Activated CD4-positive, CD25-positive, alpha-beta regulatory T cell treated with anti-CD3 and anti-CD28 coated beads, Interleukin-2, amount 50 U/mL, for 72 hours (primary cell): ENCODE results near the gene PALM3.

Experiments used
- DNase-seq: peaks from one replicate; pipeline ENCODE4 v3.0.0; 2021

PALM3 gene

GRCh38 chr19:14061751-14062557 is at the start of gene PALM3:
PALM3 (minus strand) TSS chr19:14062076; CDS start chr19:14061980, 96 bp downstream.
- DNase-seq = no peak

- no peak for DNase-seq
Observed at GRCh38 chr19:14111486-14111885, 49.6 kb upstream of the PALM3 start.

- no peak for DNase-seq
Observed at GRCh38 chr19:14110650-14111049, 48.8 kb upstream of the PALM3 start.

- DNase-seq = no peak
Observed at GRCh38 chr19:14107581-14108461, 45.9 kb upstream of the PALM3 start.

- no peak for DNase-seq
Observed at GRCh38 chr19:14106840-14107239, 45.0 kb upstream of the PALM3 start.

GRCh38 chr19:14105680-14106079 is 43.8 kb upstream of the PALM3 start:
- DNase-seq = no peak

- DNase-seq = no peak
Observed at GRCh38 chr19:14103310-14103709, 41.4 kb upstream of the PALM3 start.

- no peak for DNase-seq
Observed at GRCh38 chr19:14102756-14103155, 40.9 kb upstream of the PALM3 start.

- no peak for DNase-seq
Observed at GRCh38 chr19:14102102-14102696, 40.3 kb upstream of the PALM3 start.

GRCh38 chr19:14101003-14101545 is 39.2 kb upstream of the PALM3 start:
- no peak for DNase-seq

GRCh38 chr19:14097532-14098151 is 35.8 kb upstream of the PALM3 start:
- no peak for DNase-seq

- DNase-seq = no peak
Observed at GRCh38 chr19:14096272-14096992, 34.6 kb upstream of the PALM3 start.

- DNase-seq = no peak
Observed at GRCh38 chr19:14094854-14095253, 33.0 kb upstream of the PALM3 start.

- no peak for DNase-seq
Observed at GRCh38 chr19:14093117-14093823, 31.4 kb upstream of the PALM3 start.

- peak; percentile 45 for DNase-seq
Observed at GRCh38 chr19:14091813-14092462, 30.1 kb upstream of the PALM3 start.

- DNase-seq = peak; percentile 67
Observed at GRCh38 chr19:14091081-14091812, 29.4 kb upstream of the PALM3 start.

- DNase-seq = peak; percentile 64
Observed at GRCh38 chr19:14090509-14091080, 28.7 kb upstream of the PALM3 start, which contains the start of gene SAMD1. SAMD1 (minus strand) TSS chr19:14090751.

- DNase-seq = peak; percentile 59
Observed at GRCh38 chr19:14089662-14090508, 28.0 kb upstream of the PALM3 start.

GRCh38 chr19:14089412-14089661 is 27.5 kb upstream of the PALM3 start:
- no peak for DNase-seq
